Kasumi-1 (cell line): Measurements from ENCODE around the gene FMNL2.
"Not testable (repeated sequence)": the region's sequence is repeated elsewhere in the genome, so short reads cannot be mapped to it uniquely, and the experiment has no call there.

Experiments used
- DNase-seq, 2 experiments: peaks; one replicate each; lab custom pipeline; 2025; lab: John Stamatoyannopoulos, UW

FMNL2 gene

DNA sequence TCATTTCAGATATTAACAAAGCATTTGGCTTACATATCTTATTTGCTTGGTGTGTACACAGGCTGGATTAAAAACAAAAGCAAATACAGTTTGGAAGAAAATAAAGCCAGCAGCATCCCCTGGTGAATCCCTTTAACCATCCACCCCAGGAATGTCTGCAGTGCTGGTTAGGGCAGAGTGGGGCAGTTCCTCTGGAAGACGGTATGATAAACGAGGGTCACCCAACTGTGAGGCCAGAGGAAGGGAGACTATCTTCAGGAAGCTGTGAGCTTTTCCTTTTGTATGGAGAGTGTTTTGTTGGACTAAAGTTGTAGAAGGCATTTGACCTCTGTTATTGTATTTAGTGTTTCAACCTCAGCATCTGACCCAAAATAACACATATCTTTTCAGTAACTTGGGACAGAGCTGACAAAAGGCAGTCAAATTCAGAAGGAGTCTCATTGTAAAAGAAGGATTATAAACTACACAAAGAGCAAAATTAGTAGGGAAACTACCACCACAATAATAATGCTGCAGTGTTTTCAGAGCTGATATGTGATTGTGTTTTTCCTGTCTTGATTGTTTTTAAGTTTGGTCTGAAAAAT, 159.1 kb downstream of the FMNL2 start:
- no peak for DNase-seq

DNA sequence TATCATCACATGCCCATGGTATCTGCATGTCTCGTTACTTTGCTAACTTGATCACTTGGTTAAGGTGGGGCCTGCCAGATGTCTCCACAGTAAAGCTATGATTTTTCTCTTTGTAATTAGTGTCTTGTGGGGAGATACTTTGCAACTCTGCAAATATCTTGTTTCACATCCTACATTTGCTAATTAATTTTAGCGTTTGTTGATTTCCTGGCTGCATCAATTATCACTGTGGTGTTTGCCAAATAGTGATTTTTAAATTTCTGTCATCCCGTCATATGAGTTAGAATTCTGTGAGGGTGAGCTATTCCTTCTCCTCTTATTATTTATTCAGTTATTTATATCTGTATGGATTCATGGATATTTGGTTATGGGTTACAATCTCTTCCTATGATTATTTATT, 161.4 kb downstream of the FMNL2 start:
- DNase-seq: no peak

DNA sequence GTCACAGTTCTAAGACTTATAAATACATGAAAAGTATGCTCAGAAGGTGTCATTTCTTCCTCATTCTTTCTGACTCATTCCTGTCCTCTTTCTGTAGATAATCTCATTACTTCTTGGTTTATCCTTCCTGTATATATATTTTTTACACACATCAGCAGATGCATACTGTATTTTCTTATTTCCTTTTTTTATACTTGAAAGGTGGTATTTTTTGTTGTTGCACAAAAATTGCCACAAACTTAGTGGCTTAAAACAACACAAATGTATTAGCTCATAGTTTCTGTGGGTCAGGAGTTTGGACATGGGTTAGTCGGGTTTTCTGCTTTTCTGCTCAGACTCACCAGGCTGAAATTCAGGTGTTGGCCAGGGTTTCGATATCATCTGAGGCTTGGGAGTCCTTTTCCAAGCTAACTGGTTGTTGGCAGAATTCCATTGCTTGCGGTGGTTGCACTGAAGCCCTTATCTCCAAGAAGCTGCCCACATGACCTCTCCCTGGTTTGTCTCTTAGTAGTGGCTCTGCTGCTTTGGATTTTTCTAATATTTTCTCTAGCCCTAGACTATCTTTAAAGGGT, 162.6 kb downstream of the FMNL2 start:
- DNase-seq: no peak

DNA sequence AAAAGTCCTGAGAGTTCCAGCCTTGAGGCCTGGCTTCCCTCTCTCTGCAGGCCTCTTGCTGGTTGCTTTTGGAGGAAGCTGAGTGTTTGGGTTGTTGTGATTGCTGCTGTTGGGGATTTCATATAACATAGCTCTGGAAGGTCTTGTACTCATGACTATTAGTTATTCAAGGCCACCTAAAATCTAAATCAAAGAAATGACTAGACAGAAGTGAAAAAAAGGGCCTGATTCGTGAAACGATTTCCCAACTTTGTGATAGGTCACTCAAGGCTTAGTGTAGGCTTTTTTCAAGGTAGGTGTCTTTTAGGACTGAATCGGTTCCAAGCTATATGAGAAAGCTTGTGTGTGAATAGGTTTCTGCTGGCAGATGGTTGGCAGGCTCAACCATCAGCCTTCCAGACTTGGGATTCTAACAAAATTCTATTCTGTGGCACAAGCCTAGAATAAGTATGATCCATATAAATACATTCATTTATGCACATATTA, 164.4 kb downstream of the FMNL2 start:
- no peak for DNase-seq

DNA sequence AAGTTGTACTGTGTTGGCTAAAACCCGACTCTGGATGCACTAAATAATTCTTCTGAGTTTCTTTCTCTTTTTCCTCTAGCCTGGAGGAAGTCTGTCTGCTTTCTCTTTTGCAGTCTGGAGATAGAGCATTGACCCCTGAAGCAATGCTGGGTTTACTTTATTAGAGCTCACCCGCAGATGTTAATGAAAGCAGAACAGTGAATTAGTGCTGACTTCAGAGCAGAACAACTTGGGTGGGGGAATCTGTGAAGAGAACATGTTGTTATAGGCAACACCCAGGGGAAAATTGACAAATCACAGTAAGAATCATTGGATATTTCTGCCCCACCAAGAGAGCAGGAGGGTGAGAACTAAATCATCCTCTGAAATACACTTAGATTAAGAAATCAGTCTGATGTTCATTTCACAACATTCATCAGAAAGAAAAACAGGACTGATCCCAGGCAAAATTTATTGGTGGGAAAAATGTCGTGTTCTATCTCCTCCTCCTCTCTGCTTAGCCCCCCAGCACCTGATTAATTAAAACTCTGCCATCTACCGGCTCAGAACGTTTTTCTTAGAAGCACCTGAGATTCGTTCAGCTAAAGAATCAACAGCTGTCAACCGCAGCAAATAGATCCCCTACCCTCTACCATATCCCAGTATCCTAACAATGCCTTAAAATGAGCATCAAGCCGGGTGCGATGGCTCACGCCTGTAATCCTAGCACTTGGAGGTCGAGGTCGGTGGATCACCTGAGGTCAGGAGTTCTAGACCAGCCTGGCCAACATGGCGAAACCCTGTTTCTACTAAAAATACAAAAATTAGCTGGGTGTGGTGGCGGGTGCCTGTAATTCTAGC, 165.1 kb downstream of the FMNL2 start:
- no peak for DNase-seq

DNA sequence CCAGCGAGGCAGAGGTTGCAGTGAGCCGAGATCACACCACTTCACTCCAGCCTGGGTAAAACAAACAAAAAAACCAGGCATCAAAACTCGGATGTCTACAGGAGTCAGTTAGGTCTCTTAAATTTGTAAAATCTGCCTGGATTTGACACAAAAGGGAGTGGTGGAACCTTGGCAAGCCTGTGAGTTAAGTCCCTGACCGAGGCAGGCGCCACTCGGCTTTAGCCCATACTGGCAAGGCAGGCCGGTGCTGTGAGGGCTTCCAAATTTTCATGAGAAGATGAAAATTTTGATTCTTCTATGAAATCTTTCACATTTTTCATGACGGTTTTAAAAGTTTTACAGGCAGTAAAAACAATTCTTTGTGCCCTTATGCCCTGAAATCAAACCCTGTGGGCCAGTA, 165.8 kb downstream of the FMNL2 start:
- DNase-seq: no peak

DNA sequence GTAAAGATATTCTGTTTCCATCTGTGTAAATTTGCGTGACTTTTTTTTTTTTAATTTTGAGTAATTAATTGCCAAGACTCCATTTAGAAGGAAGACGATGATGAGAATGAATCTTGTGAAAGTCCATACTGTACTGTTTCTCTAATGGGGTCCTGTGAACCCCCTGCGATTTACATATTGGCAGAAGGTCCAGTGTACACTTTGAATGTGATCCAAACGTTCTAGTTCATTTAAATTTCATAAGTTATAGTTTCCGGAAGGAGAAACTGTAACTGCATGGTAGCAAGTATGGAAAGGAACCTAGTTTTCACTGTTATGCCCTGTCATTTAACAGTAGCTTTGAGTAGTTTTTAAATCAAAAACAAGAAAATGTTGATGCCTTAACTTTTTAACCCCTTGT, 166.7 kb downstream of the FMNL2 start:
- DNase-seq: no peak

DNA sequence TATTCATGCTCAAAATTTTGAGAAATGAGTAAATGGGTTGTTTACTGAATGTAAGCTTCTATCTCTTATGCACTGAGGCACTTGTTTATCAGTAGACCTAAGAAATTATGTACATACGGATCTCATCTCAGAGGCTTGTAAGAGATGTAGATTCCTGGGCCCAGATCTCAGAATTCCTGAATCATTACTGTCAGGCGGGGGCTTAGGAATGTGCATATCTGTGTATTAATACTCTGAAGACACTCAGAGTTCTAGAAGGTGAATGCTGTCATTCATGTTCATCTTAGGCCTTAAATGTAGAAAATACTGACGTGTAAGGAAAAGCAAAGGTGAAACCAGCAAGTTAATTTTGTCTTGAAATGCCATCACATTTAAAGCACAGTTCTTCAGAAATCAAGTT, 169.6 kb downstream of the FMNL2 start:
- DNase-seq: no peak

DNA sequence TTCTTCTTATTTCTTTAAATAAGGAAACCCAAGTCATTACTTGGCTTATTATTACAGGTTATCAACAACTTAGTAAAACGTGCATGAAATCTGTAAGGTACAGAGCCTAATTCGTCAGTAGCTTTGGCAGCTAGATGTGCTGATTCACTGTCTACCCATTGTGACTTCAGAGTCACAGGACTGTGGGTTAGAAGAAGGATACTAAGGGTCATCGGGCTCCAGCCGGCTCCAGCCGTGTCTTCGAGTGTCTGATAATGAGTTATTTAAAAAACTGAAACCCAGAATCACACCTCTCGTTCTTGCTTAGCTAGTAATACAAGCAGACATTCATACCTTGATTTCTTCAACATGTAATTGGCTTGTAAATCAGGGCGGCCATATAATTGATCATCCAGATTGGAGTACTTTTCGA, 170.5 kb downstream of the FMNL2 start:
- DNase-seq: no peak

DNA sequence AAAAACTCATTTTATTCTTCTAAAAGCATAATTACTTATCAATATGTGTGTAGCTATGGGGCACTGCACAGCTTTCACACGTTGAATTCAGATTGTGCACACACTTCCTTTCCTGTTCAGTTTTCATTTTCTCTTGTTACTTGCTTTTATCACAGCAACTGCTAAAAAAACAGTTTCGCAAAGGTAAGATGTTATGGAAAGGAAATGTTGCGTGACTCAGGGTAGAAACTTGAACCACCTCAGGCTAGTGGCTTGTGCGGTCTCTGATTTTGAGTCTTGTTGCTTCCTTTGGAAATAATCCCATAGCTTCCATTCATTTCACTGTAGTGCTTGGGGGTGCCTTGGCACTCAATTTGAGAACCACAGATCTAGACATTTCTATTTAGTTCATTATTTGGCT, 171.9 kb downstream of the FMNL2 start:
- no peak for DNase-seq

DNA sequence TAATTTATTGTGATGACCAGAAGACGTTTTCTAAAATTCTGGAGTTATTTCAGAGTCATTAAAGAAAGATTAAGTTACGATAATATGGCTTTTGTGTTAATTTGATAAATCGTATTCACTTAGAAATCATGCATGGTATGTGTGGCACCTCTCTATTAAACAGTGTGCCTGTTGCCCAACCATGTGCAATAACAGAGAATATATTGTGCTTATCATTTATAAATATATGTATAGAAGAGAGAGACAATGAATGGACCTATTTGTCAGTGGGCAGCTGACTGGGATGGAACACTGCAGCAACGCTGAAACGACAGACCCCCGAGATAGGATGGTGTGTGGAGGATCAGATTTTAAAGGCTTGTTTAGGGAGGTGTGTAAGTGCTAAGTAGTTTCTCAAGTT, 172.9 kb downstream of the FMNL2 start:
- no peak for DNase-seq

DNA sequence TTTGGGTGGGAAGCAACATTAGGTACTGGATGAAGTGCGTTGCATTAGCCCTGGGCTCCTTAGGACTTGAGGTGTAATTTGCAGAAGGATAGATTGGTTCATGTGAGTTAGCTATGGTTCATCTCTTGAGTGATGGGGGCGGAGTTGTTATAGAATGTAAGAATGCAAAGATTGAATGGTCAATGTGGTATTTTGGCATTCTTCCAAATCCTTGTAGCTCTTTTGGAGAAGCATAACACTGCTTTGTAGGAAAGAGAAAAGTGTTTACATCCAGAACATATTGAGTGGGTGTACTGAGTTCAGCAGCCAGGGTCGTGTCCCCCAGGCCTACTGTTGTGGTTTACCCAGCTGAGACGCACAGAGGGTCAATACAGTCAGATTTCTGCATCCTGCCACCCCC, 173.5 kb downstream of the FMNL2 start:
- no peak for DNase-seq

DNA sequence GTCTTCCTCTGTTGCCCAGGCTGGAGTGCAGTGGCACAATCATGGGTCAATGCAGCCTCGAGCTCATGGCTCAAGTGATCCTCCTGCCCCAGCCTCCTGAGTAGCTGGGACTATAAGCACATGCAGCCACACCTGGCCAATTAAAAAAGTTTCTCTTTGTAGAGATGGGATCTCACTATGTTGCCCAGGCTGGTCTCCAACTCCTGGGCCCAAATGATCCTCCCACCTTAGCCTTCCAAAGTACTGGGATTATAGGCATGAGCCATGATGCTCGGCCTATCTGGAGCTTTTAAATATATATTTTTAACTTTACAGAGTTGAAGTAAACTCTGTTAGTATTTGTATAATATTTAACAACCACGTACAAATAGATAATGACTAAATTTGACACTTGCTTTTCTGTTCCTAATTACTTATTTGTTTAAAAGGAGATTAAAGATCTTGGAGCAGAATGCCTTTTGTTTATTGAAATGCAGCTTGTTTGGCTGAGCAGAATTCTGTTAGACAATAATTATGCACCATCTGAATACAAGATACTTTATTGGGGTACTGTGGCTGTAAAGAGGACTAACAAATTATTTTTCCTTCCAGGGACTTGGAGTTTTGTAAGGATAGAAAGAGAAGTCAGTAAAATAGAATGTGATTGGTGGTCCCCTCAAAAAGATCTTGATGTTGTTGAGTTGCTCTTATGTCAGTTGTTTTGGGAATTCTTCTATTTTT, 175.0 kb downstream of the FMNL2 start:
- DNase-seq: no peak

DNA sequence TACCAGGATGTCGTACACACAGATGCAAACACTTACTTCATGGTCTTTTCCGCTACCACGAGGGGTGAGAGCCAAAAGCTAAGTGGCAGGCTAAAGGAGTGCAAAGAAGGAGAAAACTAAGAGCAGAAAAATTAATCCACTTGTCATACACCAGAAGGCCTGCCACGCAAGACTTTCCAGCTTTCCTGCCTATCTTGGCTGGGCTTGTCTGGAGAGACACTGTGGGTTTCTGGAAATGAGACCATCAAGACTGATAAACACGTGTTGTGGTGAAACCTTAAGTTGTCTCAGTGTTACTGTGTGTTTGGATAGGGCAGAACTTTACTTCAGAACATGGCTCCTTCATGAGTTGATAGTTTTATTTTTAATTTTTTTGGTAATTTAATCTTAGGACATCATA, 175.6 kb downstream of the FMNL2 start:
- no peak for DNase-seq

DNA sequence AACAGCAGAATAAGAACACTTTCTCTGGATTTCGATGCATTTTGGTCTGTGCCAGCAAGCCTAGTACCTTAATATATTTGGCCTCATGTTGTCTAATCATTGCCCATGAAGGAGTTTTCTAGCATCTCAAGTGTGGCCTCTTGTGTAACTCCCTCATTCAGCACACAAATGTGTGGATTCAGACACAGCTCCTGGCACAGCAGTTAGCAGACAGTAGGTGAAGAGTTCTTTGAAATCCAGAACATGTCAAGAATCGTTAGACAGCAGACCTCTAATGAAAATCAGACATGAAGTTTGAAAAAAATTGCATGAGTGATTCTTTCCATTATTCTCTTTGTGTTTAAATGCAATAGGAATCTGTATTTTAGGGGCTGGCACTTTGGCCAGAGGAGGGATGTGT, 177.0 kb downstream of the FMNL2 start:
- DNase-seq: no peak

DNA sequence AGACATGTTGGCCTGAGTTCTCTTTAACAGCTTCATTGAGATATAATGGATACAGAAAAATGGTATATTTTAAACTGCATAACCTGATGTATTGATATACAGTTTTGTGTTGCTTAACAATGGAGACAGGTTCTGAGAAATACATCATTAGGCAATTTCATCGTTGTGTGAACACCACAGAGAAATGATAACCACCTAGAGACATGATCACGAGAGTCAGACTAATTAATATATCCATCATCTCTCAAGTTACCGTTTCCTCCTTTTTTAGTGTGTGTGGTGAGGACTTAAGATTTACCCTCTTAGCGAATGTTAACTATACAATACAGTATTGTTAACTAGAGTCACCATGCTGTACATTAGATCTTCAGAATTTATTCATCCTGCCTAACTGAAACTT, 178.1 kb downstream of the FMNL2 start:
- no peak for DNase-seq

DNA sequence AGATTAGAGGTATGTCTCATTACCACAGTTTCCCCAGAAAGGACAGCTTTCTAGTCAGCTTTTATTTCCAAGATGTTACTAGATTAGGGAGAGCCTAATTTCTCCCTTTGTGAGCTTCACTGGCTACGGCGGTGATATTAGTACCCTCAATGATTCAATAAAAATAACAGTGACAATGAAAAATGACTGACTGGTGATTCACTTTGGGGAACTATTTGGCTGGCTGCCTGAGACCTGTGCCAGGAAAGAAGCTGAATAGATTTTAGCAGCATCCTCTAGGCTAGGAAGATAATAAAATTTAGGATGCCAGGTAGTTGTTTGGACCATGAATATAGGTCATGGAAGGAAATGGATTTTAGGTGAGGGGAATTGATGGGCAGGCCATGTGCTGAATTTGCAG, 178.7 kb downstream of the FMNL2 start:
- DNase-seq: no peak

DNA sequence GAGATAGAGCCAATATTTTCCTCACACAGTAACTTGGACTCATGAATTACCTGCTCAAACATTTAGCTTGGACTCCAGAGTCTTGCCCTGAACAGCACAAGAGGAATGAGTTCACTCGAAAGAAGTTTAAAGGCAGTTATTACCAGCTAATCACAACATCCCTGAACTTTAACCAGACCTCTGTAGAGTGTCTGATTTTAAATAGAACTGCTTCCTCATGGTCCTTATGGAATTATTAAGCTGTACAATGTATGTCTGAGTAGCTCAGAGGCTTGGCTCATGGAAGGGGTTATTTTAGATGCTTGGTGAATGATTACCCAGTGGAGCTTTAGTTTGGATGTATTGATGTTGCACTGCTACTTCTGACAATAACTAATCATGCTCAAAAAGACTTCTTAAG, 183.1 kb downstream of the FMNL2 start:
- DNase-seq: no peak

DNA sequence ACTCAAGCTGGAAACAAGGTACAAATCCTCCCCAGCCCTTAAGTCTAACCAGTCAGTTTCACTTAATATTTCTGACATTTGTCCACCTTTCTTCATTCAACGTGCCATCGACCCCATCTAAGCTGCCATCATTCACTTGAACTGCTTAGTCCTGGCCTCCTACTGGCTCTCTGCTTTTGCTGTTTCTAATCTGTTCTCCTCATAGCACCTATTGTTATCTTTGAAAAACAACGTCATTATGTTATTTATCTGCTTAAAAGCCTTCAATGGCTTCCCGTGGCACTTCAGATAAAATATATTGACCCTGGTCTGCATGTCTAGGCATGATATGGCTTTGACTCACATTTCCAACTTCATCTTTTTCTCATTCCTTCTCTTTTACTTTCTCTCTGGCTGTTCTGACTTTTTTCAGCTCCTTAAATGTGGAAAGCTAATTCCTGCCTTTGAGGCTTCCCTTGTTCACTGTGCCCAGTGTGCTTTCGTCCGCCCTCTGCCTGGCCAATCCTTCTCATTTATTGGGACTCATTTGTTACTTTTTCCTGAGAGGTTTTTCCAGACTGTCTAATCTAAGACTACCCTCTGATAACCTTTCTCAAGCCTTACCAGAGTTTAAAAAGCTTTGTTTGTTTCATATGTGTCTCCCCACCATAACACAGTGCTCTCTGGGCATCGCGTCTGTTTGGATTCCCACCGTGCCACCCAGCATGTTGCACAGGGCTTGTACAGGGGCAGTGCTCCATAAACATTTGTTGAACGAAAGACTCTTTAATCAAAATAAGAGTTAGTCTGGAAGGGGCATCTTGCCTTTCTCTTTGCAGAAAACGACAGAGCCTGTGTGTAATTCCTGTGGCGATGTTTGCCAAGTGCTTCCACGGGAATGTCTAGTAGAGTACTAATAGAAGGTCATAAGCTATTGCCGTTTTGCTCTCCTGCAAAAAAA, 183.9 kb downstream of the FMNL2 start:
- DNase-seq: no peak

DNA sequence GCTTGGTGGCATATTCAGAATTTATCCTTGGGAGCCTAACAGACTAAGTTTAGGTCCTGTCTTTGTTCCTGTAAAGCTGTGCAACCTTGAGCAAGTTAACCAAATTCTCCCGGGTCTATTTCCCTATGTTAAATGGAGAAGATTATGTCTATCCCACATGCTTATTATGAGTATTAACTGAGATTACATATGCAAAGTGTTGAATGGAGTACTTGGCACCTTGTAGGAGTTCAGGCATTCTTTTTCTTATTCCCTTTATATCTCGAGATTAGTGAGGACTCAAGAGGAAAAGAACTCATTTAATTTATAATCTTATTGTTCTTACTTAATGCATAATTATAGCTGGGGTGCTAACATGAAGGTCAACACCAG, 184.6 kb downstream of the FMNL2 start:
- DNase-seq: no peak

DNA sequence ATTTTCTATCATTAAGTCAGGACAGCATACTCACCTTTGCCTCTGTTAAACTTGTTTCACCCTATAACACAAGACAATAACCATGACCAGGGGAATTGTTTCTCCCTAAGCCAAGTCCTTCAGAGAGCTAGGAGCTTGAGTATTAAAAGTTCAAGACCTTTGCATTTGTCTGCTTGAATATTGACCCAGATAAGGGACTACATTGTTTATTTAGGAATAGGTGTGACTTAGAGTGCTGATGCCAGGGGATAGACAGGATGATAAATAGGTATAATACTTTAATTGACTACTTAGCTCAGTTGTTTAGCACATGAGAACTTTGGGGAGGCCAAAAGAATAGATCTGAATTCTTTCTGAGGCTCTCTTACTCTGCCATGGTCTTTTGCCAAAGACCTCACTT, 185.8 kb downstream of the FMNL2 start:
- no peak for DNase-seq

DNA sequence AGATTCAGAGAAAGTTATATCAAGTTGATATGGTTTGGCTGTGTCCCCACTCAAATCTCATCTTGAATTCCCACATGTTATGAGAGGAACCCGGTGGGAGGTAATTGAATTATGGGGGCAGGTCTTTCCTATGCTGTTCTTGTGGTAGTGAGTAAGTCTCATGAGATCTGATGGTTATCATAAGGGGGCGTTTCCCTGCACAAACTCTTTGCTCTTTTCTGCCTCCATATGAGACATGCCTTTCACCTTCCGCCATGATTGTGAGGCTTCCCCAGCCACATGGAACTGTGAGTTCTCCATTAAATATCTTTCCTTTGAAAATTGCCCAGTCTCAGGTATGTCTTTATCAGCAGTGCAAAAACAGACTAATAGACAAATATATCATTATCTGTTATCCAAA, 187.5 kb downstream of the FMNL2 start:
- not testable (repeated sequence) for DNase-seq
